GM12878 (cell line): Measurements from ENCODE around the gene EPAS1. TPM values are rescaled to one million over a fixed set of nuclear protein-coding genes. Genes with fewer than 3 reads are reported as not detected.
A peak's percentile ranks its signal among the peaks of the same experiment; 100 is the strongest.

Experiments
- ATAC-seq: fragments of 200-7000 bp; cut with Tn5 transposase; 3 replicates; pipeline ENCODE4 v1.9.1; 2020; ENCODE audit warnings: mild to moderate bottlenecking, moderate library complexity
- BruUV-seq: library from RNA; stranded (reverse); fragments of 400-500 nt; replicated peaks from 2 replicates; lab custom pipeline; 2021; lab: Mats Ljungman, UMichigan
- CTCF ChIA-PET: fragments of 300-600 bp; sonication (Branson Sonifier 250); formaldehyde crosslinking; extraction: SDS; loops from one replicate; lab custom pipeline; 2021; ENCODE audit warnings: inconsistent platforms; lab: Yijun Ruan, JAX
- POLR2A ChIA-PET: fragments of 350-600 bp; formaldehyde crosslinking; extraction: SDS; loops from one replicate; lab custom pipeline; 2021; ENCODE audit warnings: inconsistent platforms; lab: Charles Lee
- RAD21 ChIA-PET: fragments of 300-600 bp; sonication (Branson Sonifier 250); formaldehyde crosslinking; loops from one replicate; lab custom pipeline; 2023; ENCODE audit warnings: antibody characterized with exemption; ENCODE audit not compliant: unreplicated experiment; lab: Charles Lee
- SMC1A ChIA-PET: fragments of 300-600 bp; sonication (Branson Sonifier 250); formaldehyde crosslinking; loops from one replicate; lab custom pipeline; 2023; ENCODE audit not compliant: unreplicated experiment, uncharacterized antibody; lab: Charles Lee
- DNase-seq: peaks from one replicate; pipeline ENCODE4 v3.0.0-alpha.2; 2011; ENCODE audit warnings: low read depth, low spot score
- FAIRE-seq: peaks from 3 replicates; lab custom pipeline; 2011; peaks lifted over from hg19 to GRCh38; lab: Jason Lieb, UNC
- H2AFZ ChIP-seq: 2 replicates; pipeline ENCODE4 v1.6.0; 2011; ENCODE audit warnings: low read depth, low read length, control low read depth; ENCODE audit not compliant: control insufficient read depth
- H3K27ac ChIP-seq: 2 replicates; pipeline ENCODE4 v1.5.1; 2011; ENCODE audit warnings: control low read depth; ENCODE audit not compliant: control insufficient read depth, insufficient read depth
- H3K27me3 ChIP-seq, 2 experiments: replicated peaks in 1 of 2; 2 replicates each; pipeline versions ENCODE4 v1.6.0 to v1.6.1; 2011; ENCODE audit warnings: low read length in 1 of 2; ENCODE audit not compliant: control insufficient read depth in 2 of 2, insufficient read depth in 2 of 2
- H3K36me3 ChIP-seq, 2 experiments: 2 replicates each; pipeline ENCODE4 v1.5.1; 2011; ENCODE audit warnings: low read length in 1 of 2; ENCODE audit not compliant: control insufficient read depth in 2 of 2, insufficient read depth in 2 of 2
- H3K4me1 ChIP-seq: 2 replicates; pipeline ENCODE4 v1.6.1; 2011; ENCODE audit warnings: mild to moderate bottlenecking, low read length, moderate library complexity, mixed read lengths; ENCODE audit not compliant: control insufficient read depth, insufficient read depth
- H3K4me2 ChIP-seq: 2 replicates; pipeline ENCODE4 v1.6.0; 2011; ENCODE audit warnings: control low read depth; ENCODE audit not compliant: control insufficient read depth, insufficient read depth
- H3K4me3 ChIP-seq: fragments of 200-600 bp; sonication (generic); 2 replicates; pipeline ENCODE4 v1.5.1; 2016
- H3K79me2 ChIP-seq: 2 replicates; pipeline ENCODE4 v1.6.0; 2011; ENCODE audit warnings: low read length; ENCODE audit not compliant: control insufficient read depth, insufficient read depth
- H3K9ac ChIP-seq: 2 replicates; pipeline ENCODE4 v1.8.0; 2011; ENCODE audit warnings: low read length, control low read depth, mixed read lengths; ENCODE audit not compliant: control insufficient read depth, insufficient read depth
- H3K9me3 ChIP-seq: replicated peaks from 3 replicates; pipeline ENCODE4 v1.5.1; 2011; ENCODE audit warnings: mild to moderate bottlenecking, low read length; ENCODE audit not compliant: control insufficient read depth, insufficient read depth
- H4K20me1 ChIP-seq: 2 replicates; pipeline ENCODE4 v1.6.0; 2011; ENCODE audit not compliant: control insufficient read depth, insufficient read depth
- ATF2 ChIP-seq: IDR thresholded peaks from 2 replicates; pipeline ENCODE4 v1.6.1; 2012; ENCODE audit warnings: low read length, inconsistent platforms
- ATF7 ChIP-seq: fragments of 450-650 bp; IDR thresholded peaks from 2 replicates; pipeline ENCODE4 v1.6.1; 2016; ENCODE audit warnings: low read depth, mild to moderate bottlenecking
- CEBPB ChIP-seq, 2 experiments: fragments of 150-350 bp in 1 of 2; IDR thresholded peaks; 2 replicates each; pipeline ENCODE4 v1.6.1; 2012 to 2014; ENCODE audit warnings: low read depth in 2 of 2, low read length in 2 of 2, borderline replicate concordance in 1 of 2, inconsistent platforms in 1 of 2
- CHD2 ChIP-seq: IDR thresholded peaks from 2 replicates; pipeline ENCODE4 v1.6.1; 2011; ENCODE audit warnings: low read depth, low read length, improper control_type of control experiment, borderline replicate concordance
- CUX1 ChIP-seq: IDR thresholded peaks from 2 replicates; pipeline ENCODE4 v1.6.1; 2012; ENCODE audit warnings: improper control_type of control experiment, low read depth, low read length; ENCODE audit not compliant: insufficient replicate concordance
- ETV6 ChIP-seq, 2 experiments: fragments of 450-650 bp in 1 of 2; IDR thresholded peaks in 1 of 2; conservative IDR thresholded peaks in 1 of 2; 2 replicates each; pipeline ENCODE4 v1.6.1; 2014; ENCODE audit warnings: antibody characterized with exemption in 1 of 2, borderline replicate concordance in 1 of 2, low read depth in 1 of 2, mild to moderate bottlenecking in 1 of 2, moderate library complexity in 1 of 2
- NKRF ChIP-seq: fragments of 450-650 bp; conservative IDR thresholded peaks from 2 replicates; pipeline ENCODE4 v1.6.1; 2017; ENCODE audit warnings: mild to moderate bottlenecking, moderate library complexity
- POLR2AphosphoS5 ChIP-seq: IDR thresholded peaks from 2 replicates; pipeline ENCODE4 v1.6.1; 2011; ENCODE audit warnings: mild to moderate bottlenecking, low read length, inconsistent platforms
- RAD21 ChIP-seq: IDR thresholded peaks from 2 replicates; pipeline ENCODE4 v1.6.1; 2011; ENCODE audit warnings: mild to moderate bottlenecking, low read depth, low read length, moderate library complexity; ENCODE audit not compliant: insufficient read depth
- RCOR1 ChIP-seq: conservative IDR thresholded peaks from 2 replicates; pipeline ENCODE4 v1.6.1; 2012; ENCODE audit warnings: low read depth, low read length, improper control_type of control experiment
- SUPT20H ChIP-seq: IDR thresholded peaks from 2 replicates; pipeline ENCODE4 v1.6.1; 2011; ENCODE audit warnings: low read depth, mild to moderate bottlenecking, low read length, moderate library complexity, borderline replicate concordance; ENCODE audit not compliant: control insufficient read depth
- SUZ12 ChIP-seq: fragments of 200-600 bp; sonication (generic); IDR thresholded peaks from one replicate; pipeline ENCODE4 v1.6.1; 2018; ENCODE audit warnings: antibody characterized with exemption, mild to moderate bottlenecking; ENCODE audit not compliant: unreplicated experiment
- YY1 ChIP-seq: IDR thresholded peaks from 2 replicates; pipeline ENCODE4 v1.6.1; 2011; ENCODE audit warnings: low read depth, mild to moderate bottlenecking, low read length
- ZZZ3 ChIP-seq: IDR thresholded peaks from 2 replicates; pipeline ENCODE4 v1.6.1; 2011; ENCODE audit warnings: low read depth; ENCODE audit not compliant: control insufficient read depth, insufficient read length
- WGBS: methylation state at CpG from one replicate; pipeline ENCODE4 v1.1.6; 2016; ENCODE audit warnings: low lambda C conversion rate; ENCODE audit not compliant: insufficient replicate concordance, insufficient coverage; ENCODE audit errors: missing lambda C conversion rate; 5-methylcytosine and 5-hydroxymethylcytosine counted together
- in situ Hi-C: fragments of 300-500 bp; cut with MboI; formaldehyde crosslinking; loops from 9 replicates; pipeline ENCODE4 v1.14.3; 2018; ENCODE audit warnings: mixed read lengths
- intact Hi-C: fragments of 100-400 bp; cut with micrococcal nuclease; formaldehyde crosslinking; loops from one replicate; pipeline ENCODE4 v1.14.2; 2022; ENCODE audit not compliant: unreplicated experiment
- polyA plus RNA-seq, 11 experiments: library from polyadenylated mRNA; depleted of rRNA in 4 of 11; unstranded in 6 of 11; stranded (reverse) in 5 of 11; fragments of >200 nt; fragmentation: Nextera tagmentation in 4 of 11; fragmentation: Illumina TruSeq in 1 of 11; extraction: Ambion mirVana in 4 of 11; extraction: Trizol in 1 of 11; gene quantifications; 1 replicate in 1 of 11; 2 replicates in 10 of 11; pipeline versions ENCODE4 v1.2.1 to v1.2.3, GENCODE V29; 2011 to 2016; ENCODE audit warnings: inconsistent platforms in 2 of 11, missing spikeins in 2 of 11, low read depth in 1 of 11
- total RNA-seq, 4 experiments: library from RNA; depleted of rRNA in 3 of 4; stranded (reverse); fragments of >200 nt in 3 of 4; fragmentation: Illumina TruSeq in 1 of 4; extraction: Trizol in 1 of 4; gene quantifications; 2 replicates each; pipeline versions ENCODE4 v1.2.1 to v1.2.3, GENCODE V29; 2013 to 2021

EPAS1 gene
- total and polyA plus RNA-seq, 10 of the 15 experiments (the other 5 are each of a cell fraction or from before 2014, with no cell fraction given), result 0.11 to 22.0 (median 1.3) TPM; not detected in 1

- no TSS peak for BruUV-seq
- no peaks in the 10 kb centered on the region for H3K36me3 ChIP-seq
- intact Hi-C loops, result no loop called here
- no peaks in the 10 kb centered on the region for H3K4me1 ChIP-seq
- no peak overlapping the region for H3K4me3 ChIP-seq
- ChIA-PET RAD21 (no interaction called here), POLR2A (no interaction called here), SMC1A (interaction anchor here (5.2 kb wide), 1 partner anchor 12 kb away, joined by 18 read pairs; no protein-coding TSS in a partner anchor), CTCF (interaction anchor here (1.5 kb wide), 1 partner anchor 71 kb away, joined by 3 read pairs; no protein-coding TSS in a partner anchor)
- no peak overlapping the region for H3K27ac ChIP-seq
- FAIRE-seq (no peak), ATAC-seq (peak; percentile 60), DNase-seq (no peak)
- H3K4me2 ChIP-seq, result no peak overlapping the region
- WGBS, result 4% methylated on average over 4 of the region's 4 CpGs
- in situ Hi-C loops, result no loop called here
- no peaks in the 10 kb centered on the region for H4K20me1 ChIP-seq
- H3K9ac ChIP-seq, result no peak overlapping the region
- H2AFZ ChIP-seq, result no peak overlapping the region
- no peaks in the 10 kb centered on the region for H3K79me2 ChIP-seq
- H3K9me3 ChIP-seq, result no peaks in the 10 kb centered on the region; the same call in 2 of the 3 replicates
- H3K27me3 ChIP-seq, result peaks cover 0 to 7% of the 10 kb centered on the region in 2 experiments; a peak in 1 of 4 replicates
- TF ChIP-seq ZZZ3, result no peak
- no peak for TF ChIP-seq CUX1
- TF ChIP-seq SUZ12, result no peak
- TF ChIP-seq RCOR1, result no peak
- no peak for TF ChIP-seq RAD21
- no peak for TF ChIP-seq CHD2
- TF ChIP-seq ATF7, result no peak
- TF ChIP-seq ETV6 (conservative IDR thresholded peaks at IDR 0.05 in 1 of 2, IDR thresholded peaks at IDR 0.05 in 1 of 2; ENCODE audit: borderline replicate concordance in 1 of 2, low read depth in 1 of 2), result no peak
- TF ChIP-seq POLR2AphosphoS5, result no peak
- no peak for TF ChIP-seq SUPT20H
- TF ChIP-seq ATF2, result no peak
- TF ChIP-seq YY1, result no peak
- TF ChIP-seq CEBPB (IDR thresholded peaks at IDR 0.05; ENCODE audit: borderline replicate concordance in 1 of 2, low read depth in 2 of 2, low read length in 2 of 2), result no peak
- no peak for TF ChIP-seq NKRF
Observed at GRCh38 chr2:46305767-46306166, 8.6 kb downstream of the EPAS1 start.
